GM20000 (cell line): Measurements from ENCODE around the gene IL1F10.

Experiments
- DNase-seq: peaks from one replicate; pipeline ENCODE4 v3.0.0; 2012; ENCODE audit warnings: low spot score
- TF ChIP-seq, protein P1 (sequence below): IDR thresholded peaks from 2 replicates; pipeline ENCODE4 v1.5.1; 2012; ENCODE audit warnings: mild to moderate bottlenecking, control low read depth; ENCODE audit errors: extremely low read depth, missing control alignments

Gene IL1F10

GRCh38 chr2:113075600-113075999 lies 7.8 kb downstream of the IL1F10 start:
- TF ChIP-seq, protein P1, sequence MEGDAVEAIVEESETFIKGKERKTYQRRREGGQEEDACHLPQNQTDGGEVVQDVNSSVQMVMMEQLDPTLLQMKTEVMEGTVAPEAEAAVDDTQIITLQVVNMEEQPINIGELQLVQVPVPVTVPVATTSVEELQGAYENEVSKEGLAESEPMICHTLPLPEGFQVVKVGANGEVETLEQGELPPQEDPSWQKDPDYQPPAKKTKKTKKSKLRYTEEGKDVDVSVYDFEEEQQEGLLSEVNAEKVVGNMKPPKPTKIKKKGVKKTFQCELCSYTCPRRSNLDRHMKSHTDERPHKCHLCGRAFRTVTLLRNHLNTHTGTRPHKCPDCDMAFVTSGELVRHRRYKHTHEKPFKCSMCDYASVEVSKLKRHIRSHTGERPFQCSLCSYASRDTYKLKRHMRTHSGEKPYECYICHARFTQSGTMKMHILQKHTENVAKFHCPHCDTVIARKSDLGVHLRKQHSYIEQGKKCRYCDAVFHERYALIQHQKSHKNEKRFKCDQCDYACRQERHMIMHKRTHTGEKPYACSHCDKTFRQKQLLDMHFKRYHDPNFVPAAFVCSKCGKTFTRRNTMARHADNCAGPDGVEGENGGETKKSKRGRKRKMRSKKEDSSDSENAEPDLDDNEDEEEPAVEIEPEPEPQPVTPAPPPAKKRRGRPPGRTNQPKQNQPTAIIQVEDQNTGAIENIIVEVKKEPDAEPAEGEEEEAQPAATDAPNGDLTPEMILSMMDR: no peak
- DNase-seq: no peak

DNA sequence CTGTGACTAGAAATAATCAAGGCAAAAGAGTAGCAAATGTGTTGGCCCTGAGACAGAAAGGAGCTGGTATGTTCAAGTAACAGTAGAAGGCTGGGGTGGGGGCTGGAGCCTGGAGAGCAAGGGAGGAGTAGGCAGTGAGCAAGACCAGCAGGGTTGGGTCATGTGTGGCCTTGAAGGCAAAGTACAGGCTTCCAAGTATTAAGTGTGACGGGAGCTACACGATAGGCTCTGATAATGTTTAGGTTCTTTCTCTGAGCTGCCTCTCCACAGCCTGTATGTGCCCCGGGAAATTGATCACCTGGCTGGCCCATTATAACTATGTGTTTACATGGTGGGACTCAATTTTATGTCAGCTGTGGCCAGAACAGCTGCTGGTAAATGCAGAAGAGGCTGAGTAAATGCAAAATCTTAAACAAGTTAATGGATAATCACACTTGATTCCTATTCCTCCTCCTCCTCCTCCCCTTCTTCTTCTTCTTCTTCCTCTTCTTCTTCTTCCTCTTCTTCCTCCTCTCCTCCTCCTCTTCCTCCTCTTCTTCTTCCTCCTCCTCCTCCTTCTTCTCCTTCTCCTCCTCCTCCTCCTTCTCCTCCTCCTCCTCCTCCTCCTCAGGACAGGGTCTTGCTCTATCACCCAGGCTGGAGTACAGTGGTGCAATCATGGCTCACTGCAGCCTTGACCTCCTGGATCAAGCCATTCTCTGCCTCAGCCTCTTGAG lies 9.3 kb downstream of the IL1F10 start:
- TF ChIP-seq, protein P1: no peak
- no peak for DNase-seq

DNA sequence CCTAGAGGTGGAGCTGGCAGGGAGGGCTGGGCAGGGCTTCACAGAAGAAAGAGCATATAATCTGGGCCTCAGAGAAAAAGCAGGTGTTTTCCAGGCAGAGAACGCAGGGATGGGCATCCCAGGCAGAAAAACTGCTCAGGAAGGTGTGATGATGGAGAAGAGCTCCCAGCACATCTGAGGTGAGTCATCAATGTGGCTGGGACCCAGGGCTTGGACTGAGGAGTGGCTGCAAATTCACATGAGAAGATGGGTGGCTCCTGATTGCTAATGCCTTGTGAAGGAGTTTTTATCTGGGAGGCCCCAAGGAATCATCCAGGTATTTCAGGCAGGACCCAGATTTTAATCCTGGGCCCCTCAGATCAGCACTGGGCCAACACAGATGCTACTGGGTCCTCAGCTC lies 10.2 kb downstream of the IL1F10 start:
- DNase-seq: no peak
- TF ChIP-seq, protein P1: no peak

DNA sequence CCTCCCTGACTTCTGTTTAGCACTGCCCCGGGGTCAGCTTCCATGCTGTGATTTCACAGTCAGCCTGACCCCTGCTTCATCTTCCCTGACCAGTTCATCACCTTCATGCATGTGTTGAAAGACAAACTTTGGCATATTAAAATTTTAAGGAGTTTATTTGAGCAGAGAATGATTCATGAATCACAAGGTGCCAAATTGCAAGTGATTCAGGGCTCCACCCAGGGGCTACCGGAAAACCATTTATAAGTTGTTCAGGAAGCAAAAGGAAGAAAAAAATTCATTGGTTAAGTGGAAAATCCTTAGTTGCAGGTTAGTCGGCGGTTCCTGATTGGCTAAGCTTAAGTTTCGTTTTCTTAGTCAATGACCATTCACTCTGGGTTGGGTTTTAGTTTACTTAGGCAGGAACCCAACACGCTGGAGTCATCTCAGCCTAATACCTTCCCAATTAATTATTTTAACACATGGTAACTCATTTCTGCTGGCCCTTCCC lies 10.6 kb downstream of the IL1F10 start:
- DNase-seq: no peak
- TF ChIP-seq, protein P1: no peak

DNA sequence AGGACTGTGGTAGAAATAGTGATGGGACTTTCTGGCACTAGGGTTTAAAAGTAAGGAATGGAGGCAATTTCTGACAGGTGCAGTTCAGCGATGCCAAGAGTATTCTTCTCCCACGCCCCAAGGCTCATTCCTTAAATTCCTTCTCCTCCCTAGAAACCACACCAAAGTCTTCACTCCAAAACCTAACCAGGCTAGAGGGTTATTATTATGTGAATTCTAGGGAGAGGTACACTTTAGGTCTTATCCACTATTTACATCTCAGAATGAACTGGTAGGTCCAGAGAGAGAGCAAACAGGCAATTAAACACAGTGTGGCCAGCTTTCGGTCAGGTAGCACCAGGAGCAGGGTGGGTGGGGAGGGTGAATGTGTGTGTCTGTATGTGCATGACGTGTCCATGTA lies 11.4 kb downstream of the IL1F10 start:
- TF ChIP-seq, protein P1: no peak
- no peak for DNase-seq

DNA sequence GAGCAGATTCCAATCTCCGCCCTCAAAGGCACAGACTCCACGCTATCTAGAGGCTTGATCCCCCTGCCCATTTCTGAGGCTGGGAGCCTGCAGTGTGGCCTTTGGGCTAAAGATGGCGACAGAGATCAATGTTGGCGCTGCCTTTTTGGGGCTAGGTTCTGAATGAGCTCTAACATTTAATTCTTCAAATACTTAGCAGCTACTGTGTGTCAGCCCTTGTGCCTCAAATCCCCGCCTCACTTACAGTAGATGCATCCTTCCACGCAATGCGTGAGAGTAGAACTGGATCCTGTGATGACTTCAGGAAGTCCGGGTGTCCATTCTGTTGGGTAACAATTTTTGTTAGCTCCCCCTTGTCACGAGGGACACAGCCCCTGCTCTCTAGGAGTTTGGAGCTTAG lies 12.4 kb downstream of the IL1F10 start:
- TF ChIP-seq, protein P1: peak; percentile 88
- DNase-seq: peak; percentile 54

DNA sequence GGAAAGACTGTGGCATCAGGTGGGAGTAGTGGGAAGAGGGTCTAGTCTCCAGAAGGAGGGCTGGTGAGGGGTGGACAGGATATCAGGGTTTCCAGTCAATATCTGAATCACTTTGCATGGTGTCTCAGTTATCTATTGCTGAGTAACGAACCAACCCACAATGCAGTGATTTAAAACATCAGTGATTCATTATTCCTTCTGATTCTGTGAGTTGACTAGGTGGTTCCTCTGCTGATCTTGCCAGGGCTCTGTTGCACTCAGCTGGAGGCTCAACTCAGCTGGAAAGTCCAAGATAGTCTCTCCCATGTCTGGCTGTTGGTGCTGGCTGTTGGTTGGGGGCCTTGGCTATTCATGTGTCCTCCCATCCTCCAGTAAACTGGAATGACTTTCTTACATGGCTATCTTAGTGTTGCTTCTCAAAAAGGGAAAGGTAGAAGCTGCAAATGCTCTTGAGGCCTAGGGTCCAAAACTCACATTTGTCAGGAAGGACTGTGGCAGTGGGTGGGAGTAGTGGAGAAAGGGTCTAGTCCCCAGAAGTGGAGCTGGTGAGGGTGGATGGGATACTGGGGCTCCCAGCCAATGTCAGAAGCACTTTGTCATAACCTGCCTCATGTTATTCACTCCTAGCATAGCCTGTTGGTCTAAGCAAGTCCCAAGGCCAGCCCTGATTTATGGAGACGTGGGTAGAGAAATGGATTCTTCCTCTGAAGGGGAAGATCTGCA lies 13.9 kb downstream of the IL1F10 start:
- no peak for DNase-seq
- TF ChIP-seq, protein P1: no peak
